ENCODE data around the gene ZFAND3. TPM values are rescaled to one million over a fixed set of nuclear protein-coding genes. Genes with fewer than 3 reads are reported as not detected.

ZFAND3 gene
- polyA plus RNA-seq, 2 of the 4 experiments (the other 2 are of a cell fraction) = 12.0 to 50.0 TPM

GRCh38 chr6:37830225-37830624 is 10.7 kb downstream of the ZFAND3 start:
- no peak overlapping the region for H3K27ac ChIP-seq
- TF ChIP-seq HES2 (IDR thresholded peaks at IDR 0.05) = no peak
- TF ChIP-seq JUN (IDR thresholded peaks at IDR 0.05) = no peak
- no peak for TF ChIP-seq FOSB (CRISPR knock-in tag; IDR thresholded peaks at IDR 0.05)
- no peak for TF ChIP-seq NFE2L2 (conservative IDR thresholded peaks at IDR 0.05; ENCODE audit: low read length)
- TF ChIP-seq CBX8 (IDR thresholded peaks at IDR 0.05) = no peak
- TF ChIP-seq RAD21 (conservative IDR thresholded peaks at IDR 0.05 in 1 of 2, IDR thresholded peaks at IDR 0.05 in 1 of 2) = no peak
- 0 out of 3 replicates have a peak, but pooled peaks cover 4% of the 10 kb centered on the region for H3K4me1 ChIP-seq
- CTCF ChIA-PET = interaction anchor here (0.6 kb wide), 1 partner anchor 10 kb away, joined by 3 read pairs; no protein-coding TSS in a partner anchor
- H3K9me3 ChIP-seq = peaks cover 4% of the 10 kb centered on the region; the same call in 2 of the 3 replicates
- no peak overlapping the region for H3K4me3 ChIP-seq
- no peak overlapping the region for H3K4me2 ChIP-seq
- no peak for ATAC-seq
- no peak for FAIRE-seq
- POLR2A ChIA-PET = no interaction called here
- DNase-seq (ENCODE audit: low read depth in 1 of 2, low spot score in 1 of 2) = no peak
- 87% methylated on average over 2 of the region's 2 CpGs for WGBS (ENCODE audit: missing lambda C conversion rate)

- FAIRE-seq (no peak), DNase-seq (ENCODE audit: low read depth in 1 of 2, low spot score in 1 of 2) (no peak), ATAC-seq (no peak)
- ChIA-PET POLR2A (interaction anchor here (1.1 kb wide), 1 partner anchor 11 kb away, joined by 5 read pairs; no protein-coding TSS in a partner anchor), CTCF (interaction anchor here (0.6 kb wide), 2 partner anchors 23 to 419 kb away, joined by 3 read pairs; no protein-coding TSS in a partner anchor)
- no peak overlapping the region for H3K4me3 ChIP-seq
- H3K9me3 ChIP-seq = peaks cover 4% of the 10 kb centered on the region; the same call in 2 of the 3 replicates
- no peak overlapping the region for H3K4me2 ChIP-seq
- 0 out of 3 replicates have a peak, but pooled peaks cover 4% of the 10 kb centered on the region for H3K4me1 ChIP-seq
- no peak overlapping the region for H3K27ac ChIP-seq
- WGBS (ENCODE audit: missing lambda C conversion rate) = 95% methylated on average over 4 of the region's 4 CpGs
- TF ChIP-seq, protein P1, sequence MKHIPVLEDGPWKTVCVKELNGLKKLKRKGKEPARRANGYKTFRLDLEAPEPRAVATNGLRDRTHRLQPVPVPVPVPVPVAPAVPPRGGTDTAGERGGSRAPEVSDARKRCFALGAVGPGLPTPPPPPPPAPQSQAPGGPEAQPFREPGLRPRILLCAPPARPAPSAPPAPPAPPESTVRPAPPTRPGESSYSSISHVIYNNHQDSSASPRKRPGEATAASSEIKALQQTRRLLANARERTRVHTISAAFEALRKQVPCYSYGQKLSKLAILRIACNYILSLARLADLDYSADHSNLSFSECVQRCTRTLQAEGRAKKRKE (CRISPR knock-in tag; IDR thresholded peaks at IDR 0.05; ENCODE audit: low read depth) = no peak
- no peak for TF ChIP-seq NFE2L2 (conservative IDR thresholded peaks at IDR 0.05; ENCODE audit: low read length)
- no peak for TF ChIP-seq HOXA7 (CRISPR knock-in tag; IDR thresholded peaks at IDR 0.05)
Measured at GRCh38 chr6:37831457-37831856, 11.9 kb downstream of the ZFAND3 start.

DNA sequence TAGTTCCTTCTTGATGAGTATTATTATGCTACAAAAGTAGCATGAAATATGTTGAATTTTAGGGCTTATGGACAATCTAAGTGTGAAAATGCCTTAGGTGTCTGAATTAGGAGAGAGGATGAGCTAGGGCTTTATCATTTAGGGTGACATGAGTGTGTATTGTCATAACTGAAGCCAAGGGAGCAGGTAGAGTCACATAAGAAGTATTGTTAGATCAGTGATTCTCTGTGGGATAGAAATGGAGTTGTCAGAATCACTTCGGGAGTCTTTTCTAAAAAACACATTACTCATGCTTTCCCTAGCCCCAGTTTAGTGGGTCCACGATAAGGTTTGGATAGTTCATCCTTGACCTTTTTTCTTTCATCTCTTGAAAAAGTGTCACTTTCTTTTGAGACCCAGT is 16.4 kb downstream of the ZFAND3 start:
- Histone ChIP-seq H3K9me3 (peaks cover 4% of the 10 kb centered on the region; the same call in 2 of the 3 replicates), H3K4me1 (peaks cover 7% of the 10 kb centered on the region; the same call in 1 of the 3 replicates), H3K4me2 (no peak overlapping the region), H3K4me3 (no peak overlapping the region), H3K27ac (no peak overlapping the region)
- DNase-seq (ENCODE audit: low read depth in 1 of 2, low spot score in 1 of 2) = no peak
- ChIA-PET POLR2A (no interaction called here), CTCF (interaction anchor here (0.6 kb wide), 1 partner anchor 24 kb away, joined by 3 read pairs; no protein-coding TSS in a partner anchor)
- no peak for TF ChIP-seq E2F6 (IDR thresholded peaks at IDR 0.05; ENCODE audit: borderline replicate concordance, low read depth)
- no peak for TF ChIP-seq USF2 (IDR thresholded peaks at IDR 0.05)
- TF ChIP-seq KDM1A (IDR thresholded peaks at IDR 0.05; ENCODE audit: low read depth) = no peak
- TF ChIP-seq PHF8 (IDR thresholded peaks at IDR 0.05; ENCODE audit: borderline replicate concordance, low read depth) = no peak
- TF ChIP-seq KDM5A (IDR thresholded peaks at IDR 0.05) = no peak
- no peak for TF ChIP-seq EHF (CRISPR knock-in tag; IDR thresholded peaks at IDR 0.05)
- TF ChIP-seq, protein P2, sequence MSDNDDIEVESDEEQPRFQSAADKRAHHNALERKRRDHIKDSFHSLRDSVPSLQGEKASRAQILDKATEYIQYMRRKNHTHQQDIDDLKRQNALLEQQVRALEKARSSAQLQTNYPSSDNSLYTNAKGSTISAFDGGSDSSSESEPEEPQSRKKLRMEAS (IDR thresholded peaks at IDR 0.05) = no peak
- TF ChIP-seq CEBPB (IDR thresholded peaks at IDR 0.05) = no peak
- TF ChIP-seq RNF2 (IDR thresholded peaks at IDR 0.05; ENCODE audit: borderline replicate concordance, low read depth) = no peak
- TF ChIP-seq FOSL2 (IDR thresholded peaks at IDR 0.05) = no peak
- no peak for TF ChIP-seq FOSL2 (CRISPR knock-in tag; IDR thresholded peaks at IDR 0.05)
- TF ChIP-seq CBX8 (IDR thresholded peaks at IDR 0.05) = no peak
- TF ChIP-seq, protein P3, sequence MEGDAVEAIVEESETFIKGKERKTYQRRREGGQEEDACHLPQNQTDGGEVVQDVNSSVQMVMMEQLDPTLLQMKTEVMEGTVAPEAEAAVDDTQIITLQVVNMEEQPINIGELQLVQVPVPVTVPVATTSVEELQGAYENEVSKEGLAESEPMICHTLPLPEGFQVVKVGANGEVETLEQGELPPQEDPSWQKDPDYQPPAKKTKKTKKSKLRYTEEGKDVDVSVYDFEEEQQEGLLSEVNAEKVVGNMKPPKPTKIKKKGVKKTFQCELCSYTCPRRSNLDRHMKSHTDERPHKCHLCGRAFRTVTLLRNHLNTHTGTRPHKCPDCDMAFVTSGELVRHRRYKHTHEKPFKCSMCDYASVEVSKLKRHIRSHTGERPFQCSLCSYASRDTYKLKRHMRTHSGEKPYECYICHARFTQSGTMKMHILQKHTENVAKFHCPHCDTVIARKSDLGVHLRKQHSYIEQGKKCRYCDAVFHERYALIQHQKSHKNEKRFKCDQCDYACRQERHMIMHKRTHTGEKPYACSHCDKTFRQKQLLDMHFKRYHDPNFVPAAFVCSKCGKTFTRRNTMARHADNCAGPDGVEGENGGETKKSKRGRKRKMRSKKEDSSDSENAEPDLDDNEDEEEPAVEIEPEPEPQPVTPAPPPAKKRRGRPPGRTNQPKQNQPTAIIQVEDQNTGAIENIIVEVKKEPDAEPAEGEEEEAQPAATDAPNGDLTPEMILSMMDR (IDR thresholded peaks at IDR 0.05) = no peak
- FAIRE-seq = no peak
- ATAC-seq = no peak
- 94% methylated on average over 2 of the region's 2 CpGs for WGBS (ENCODE audit: missing lambda C conversion rate)

Data from A549 (cell line).